CD4-positive, alpha-beta memory T cell (primary cell): ENCODE results near the gene ARL17B. TPM values are rescaled to one million over a fixed set of nuclear protein-coding genes. Genes with fewer than 3 reads are reported as not detected.
"Not testable (repeated sequence)": the region's sequence is repeated elsewhere in the genome, so short reads cannot be mapped to it uniquely, and the experiment has no call there.

Experiments used
- CTCF ChIA-PET: fragments of 350-600 bp; sonication (Branson Sonifier 250); formaldehyde crosslinking; loops from one replicate; lab custom pipeline; 2021; ENCODE audit warnings: inconsistent platforms; ENCODE audit not compliant: partially characterized antibody; lab: Charles Lee
- POLR2A ChIA-PET: fragments of 350-600 bp; sonication (Branson Sonifier 250); formaldehyde crosslinking; loops from one replicate; lab custom pipeline; 2021; ENCODE audit not compliant: partially characterized antibody; lab: Charles Lee
- DNase-seq, 5 donors: peaks; one replicate each; pipeline versions ENCODE4 v3.0.0 to v3.0.0-alpha.2; 2020 to 2022; ENCODE audit warnings: mixed read lengths in 1 of 5
- H3K27ac ChIP-seq: one replicate; pipeline ENCODE4 v1.7.0; 2013; ENCODE audit warnings: low read depth, low read length
- H3K27me3 ChIP-seq: 2 replicates; pipeline ENCODE4 v1.7.0; 2013; ENCODE audit warnings: mild to moderate bottlenecking, low read length, moderate library complexity; ENCODE audit not compliant: insufficient read depth
- H3K36me3 ChIP-seq: 2 replicates; pipeline ENCODE4 v1.7.0; 2013; ENCODE audit warnings: mild to moderate bottlenecking, low read length, moderate library complexity; ENCODE audit not compliant: insufficient read depth
- H3K4me1 ChIP-seq: 2 replicates; pipeline ENCODE4 v1.7.0; 2013; ENCODE audit warnings: mild to moderate bottlenecking, low read length, moderate library complexity; ENCODE audit not compliant: insufficient read depth
- H3K4me3 ChIP-seq, 2 donors: one replicate each; pipeline ENCODE4 v1.7.0; 2013; ENCODE audit warnings: low read length in 2 of 2, mild to moderate bottlenecking in 1 of 2
- H3K9me3 ChIP-seq, 2 donors: one replicate each; pipeline ENCODE4 v1.7.0; 2013; ENCODE audit warnings: low read length in 2 of 2, control low read depth in 1 of 2; ENCODE audit not compliant: control insufficient read depth in 1 of 2
- H3K27ac Mint-ChIP-seq, 7 donors: one replicate each; pipeline ENCODE4 v1.8.0; 2020 to 2021; ENCODE audit warnings: mixed read lengths in 7 of 7, mild to moderate bottlenecking in 6 of 7, inconsistent platforms in 3 of 7, moderate library complexity in 3 of 7
- H3K27me3 Mint-ChIP-seq, 2 donors: one replicate each; pipeline ENCODE4 v1.8.0; 2020 to 2021; ENCODE audit warnings: mixed read lengths in 2 of 2
- H3K36me3 Mint-ChIP-seq, 2 donors: one replicate each; pipeline ENCODE4 v1.8.0; 2020 to 2021; ENCODE audit warnings: mixed read lengths in 2 of 2, inconsistent platforms in 1 of 2, mild to moderate bottlenecking in 1 of 2
- H3K4me1 Mint-ChIP-seq, 4 donors: one replicate each; pipeline ENCODE4 v1.8.0; 2020 to 2021; ENCODE audit warnings: mixed read lengths in 4 of 4, mild to moderate bottlenecking in 1 of 4
- H3K4me3 Mint-ChIP-seq, 8 donors: one replicate each; pipeline ENCODE4 v1.8.0; 2020 to 2021; ENCODE audit warnings: mixed read lengths in 8 of 8, mild to moderate bottlenecking in 7 of 8, moderate library complexity in 6 of 8, inconsistent platforms in 3 of 8
- H3K9me3 Mint-ChIP-seq, 8 donors: one replicate each; pipeline ENCODE4 v1.8.0; 2020 to 2021; ENCODE audit warnings: mixed read lengths in 8 of 8, mild to moderate bottlenecking in 5 of 8, inconsistent platforms in 3 of 8, moderate library complexity in 1 of 8
- intact Hi-C: fragments of 100-400 bp; cut with micrococcal nuclease; formaldehyde crosslinking; loops from one replicate; pipeline ENCODE4 v1.15.1; 2023
- polyA plus RNA-seq, 2 donors: library from polyadenylated mRNA; unstranded; fragments of 300-500 nt; fragmentation: Illumina TruSeq; gene quantifications; one replicate each; pipeline ENCODE4 v1.2.3, GENCODE V29; 2021
- total RNA-seq, 2 experiments: library from RNA; stranded (reverse); gene quantifications; one replicate each; pipeline ENCODE4 v1.2.3, GENCODE V29; 2021

The ARL17B gene
- total and polyA plus RNA-seq, 4 experiments from 2014 or later: 31.6 to 40.2 (median 37.5) TPM

DNA sequence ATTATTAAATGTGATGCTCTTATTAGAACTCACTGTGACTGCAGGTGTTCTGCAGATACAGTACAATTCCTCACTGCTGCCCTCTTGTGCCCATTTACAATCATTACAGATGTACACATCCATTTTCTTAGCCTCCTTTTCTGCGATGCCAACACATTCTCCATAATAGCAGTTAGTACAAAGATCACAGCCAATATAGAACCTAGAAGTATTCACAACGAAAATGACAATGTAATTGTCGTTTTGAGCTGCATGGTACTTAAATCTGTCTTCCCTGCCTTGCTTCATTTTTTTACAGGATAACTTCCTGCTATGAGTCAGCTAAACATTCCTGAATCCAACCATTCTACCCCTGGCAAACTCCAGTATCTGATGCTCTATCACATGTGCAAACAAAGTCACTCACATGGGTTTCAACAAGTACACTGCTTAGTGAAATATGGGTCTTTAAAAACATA is 74.8 kb downstream of the ARL17B start:
- POLR2A ChIA-PET, H3K4me1 ChIP-seq, H3K27me3 ChIP-seq, H3K9me3 Mint-ChIP-seq, H3K36me3 ChIP-seq, H3K4me3 Mint-ChIP-seq, H3K4me3 ChIP-seq, H3K27ac ChIP-seq, H3K36me3 Mint-ChIP-seq, H3K27me3 Mint-ChIP-seq, H3K9me3 ChIP-seq, intact Hi-C loops: not testable (repeated sequence)
- DNase-seq: peak; percentile 65 to 83 (median 72)
- CTCF ChIA-PET: interaction anchor here (0.6 to 3.3 kb wide), 12 partner anchors 13 to 694 kb away, joined by 3 to 26 read pairs (median 3); no protein-coding TSS in a partner anchor
- Mint-ChIP-seq H3K4me1 (peaks cover 5 to 26% (median 20%) of the 10 kb centered on the region in 4 donors), H3K27ac (peak overlapping the region in 3 of 7 donors; percentile 0 to 77 (median 0))

GRCh38 chr17:46285500-46285899 is 76.1 kb downstream of the ARL17B start:
- H3K9me3 ChIP-seq, H3K27ac Mint-ChIP-seq, H3K9me3 Mint-ChIP-seq, POLR2A ChIA-PET, DNase-seq, H3K27me3 Mint-ChIP-seq, H3K36me3 Mint-ChIP-seq, H3K4me1 ChIP-seq, H3K27ac ChIP-seq, H3K4me3 Mint-ChIP-seq, H3K27me3 ChIP-seq, H3K36me3 ChIP-seq, intact Hi-C loops, H3K4me3 ChIP-seq: not testable (repeated sequence)
- CTCF ChIA-PET: interaction anchor here (1.2 to 3.3 kb wide), 2 partner anchors 149 to 283 kb away, joined by 3 to 26 read pairs; no protein-coding TSS in a partner anchor
- H3K4me1 Mint-ChIP-seq: peaks cover 5 to 18% (median 14%) of the 10 kb centered on the region in 4 donors

DNA sequence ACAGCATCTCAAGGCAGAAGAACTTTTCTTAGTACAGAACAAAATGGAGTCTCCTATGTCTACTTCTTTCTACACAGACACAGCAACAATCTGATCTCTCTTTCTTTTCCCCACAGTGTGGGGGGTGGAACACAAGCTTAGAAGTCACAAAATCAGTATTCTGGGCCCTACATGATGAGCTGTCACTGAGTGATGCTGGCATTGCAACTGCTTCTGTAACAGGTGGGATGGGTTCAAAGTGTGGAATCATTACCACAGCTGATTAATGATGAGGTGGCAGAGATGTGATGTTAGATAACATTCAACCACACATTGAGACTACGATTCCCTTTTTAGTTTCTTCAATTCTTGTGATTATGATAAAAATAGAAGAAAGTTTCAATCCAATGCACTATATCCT is 77.1 kb downstream of the ARL17B start:
- intact Hi-C loops, H3K36me3 ChIP-seq, H3K27me3 Mint-ChIP-seq, H3K27me3 ChIP-seq, H3K9me3 ChIP-seq, H3K27ac ChIP-seq, H3K4me3 ChIP-seq, H3K36me3 Mint-ChIP-seq, H3K4me1 ChIP-seq, POLR2A ChIA-PET, H3K9me3 Mint-ChIP-seq: not testable (repeated sequence)
- H3K4me1 Mint-ChIP-seq: peaks cover 5 to 18% (median 15%) of the 10 kb centered on the region in 4 donors
- peak overlapping the region in 3 of 7 donors; percentile 2 to 86 (median 33) for H3K27ac Mint-ChIP-seq
- peak in 3 of 5 donors; percentile 27 to 82 (median 34) for DNase-seq
- CTCF ChIA-PET: interaction anchor here (0.6 to 1.2 kb wide), 2 partner anchors 24 to 148 kb away, joined by 3 read pairs; no protein-coding TSS in a partner anchor
- H3K4me3 Mint-ChIP-seq: peak overlapping the region in 1 of 8 donors; percentile 3

- intact Hi-C loops, H3K4me1 ChIP-seq, H3K9me3 Mint-ChIP-seq, CTCF ChIA-PET, H3K27ac Mint-ChIP-seq, H3K27ac ChIP-seq, DNase-seq, POLR2A ChIA-PET, H3K27me3 ChIP-seq, H3K4me3 ChIP-seq, H3K4me3 Mint-ChIP-seq, H3K27me3 Mint-ChIP-seq, H3K36me3 ChIP-seq, H3K36me3 Mint-ChIP-seq, H3K9me3 ChIP-seq: not testable (repeated sequence)
- H3K4me1 Mint-ChIP-seq: peaks cover 5 to 18% (median 15%) of the 10 kb centered on the region in 4 donors
These were observed 78.9 kb downstream of the ARL17B start for GRCh38 chr17:46282635-46283034.

- H3K27ac Mint-ChIP-seq: peak overlapping the region in 1 of 7 donors; percentile 17
- CTCF ChIA-PET, H3K9me3 Mint-ChIP-seq, H3K27ac ChIP-seq, H3K27me3 Mint-ChIP-seq, H3K4me3 ChIP-seq, DNase-seq, POLR2A ChIA-PET, H3K4me1 ChIP-seq, H3K36me3 ChIP-seq, H3K27me3 ChIP-seq, H3K36me3 Mint-ChIP-seq, H3K4me3 Mint-ChIP-seq, intact Hi-C loops, H3K9me3 ChIP-seq: not testable (repeated sequence)
- H3K4me1 Mint-ChIP-seq: peaks cover 3 to 15% (median 10%) of the 10 kb centered on the region in 4 donors
These were observed 80.2 kb downstream of the ARL17B start for GRCh38 chr17:46281336-46281735.

DNA sequence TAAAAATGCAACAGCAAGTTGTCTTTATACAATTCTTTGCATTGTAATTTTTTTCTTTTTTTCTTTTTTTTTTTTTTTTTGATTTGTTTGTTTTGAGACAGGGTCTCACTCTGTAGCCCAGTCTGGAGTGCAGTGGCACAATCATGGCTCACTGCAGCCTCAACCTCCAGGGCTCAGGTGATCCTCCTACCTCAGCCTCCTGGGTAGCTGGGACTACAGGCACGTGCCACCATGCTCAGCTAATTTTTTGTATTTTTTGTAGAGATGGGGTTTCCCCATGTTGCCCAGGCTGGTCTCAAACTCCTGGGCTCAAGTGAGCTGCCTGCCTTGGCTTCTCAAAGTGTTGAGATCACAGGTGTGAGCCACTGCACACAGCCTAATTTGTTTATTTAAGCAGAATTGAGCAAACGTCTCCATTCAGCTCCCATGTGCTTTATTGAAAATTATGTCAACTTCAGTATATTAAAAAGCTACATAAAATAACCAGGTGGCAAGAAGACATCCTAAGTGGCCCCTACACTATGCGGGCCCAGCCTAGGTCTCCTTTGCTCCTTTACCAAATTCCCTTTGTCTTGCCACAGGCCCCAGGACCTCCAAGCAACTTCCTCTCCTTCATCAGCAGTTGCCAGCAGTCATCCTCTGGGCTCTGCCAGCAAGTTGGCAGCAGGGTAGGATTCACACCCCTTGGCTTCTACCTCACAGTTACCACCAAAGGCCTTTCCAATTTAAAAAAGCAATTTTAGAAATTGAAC is 84.7 kb downstream of the ARL17B start:
- H3K4me1 ChIP-seq, H3K9me3 Mint-ChIP-seq, H3K36me3 Mint-ChIP-seq, H3K4me3 Mint-ChIP-seq, H3K4me3 ChIP-seq, H3K36me3 ChIP-seq, H3K4me1 Mint-ChIP-seq, H3K27me3 ChIP-seq, H3K9me3 ChIP-seq, intact Hi-C loops, H3K27ac ChIP-seq, DNase-seq, H3K27me3 Mint-ChIP-seq: not testable (repeated sequence)
- POLR2A ChIA-PET: interaction anchor here (2.7 kb wide), 1 partner anchor 11 kb away, joined by 10 read pairs; no protein-coding TSS in a partner anchor
- CTCF ChIA-PET: interaction anchor here (1.1 kb wide), 1 partner anchor 274 kb away, joined by 3 read pairs; no protein-coding TSS in a partner anchor
- H3K27ac Mint-ChIP-seq: peak overlapping the region in 1 of 7 donors; percentile 45

GRCh38 chr17:46274238-46274637 is 87.3 kb downstream of the ARL17B start:
- H3K9me3 ChIP-seq: no peaks in the 10 kb centered on the region
- H3K4me1 ChIP-seq: no peaks in the 10 kb centered on the region
- no peak overlapping the region for H3K27ac ChIP-seq
- peaks cover 0 to 5% (median 0%) of the 10 kb centered on the region in 4 donors for H3K4me1 Mint-ChIP-seq
- H3K27me3 ChIP-seq: no peaks in the 10 kb centered on the region
- no peaks in the 10 kb centered on the region for H3K36me3 ChIP-seq
- CTCF ChIA-PET: interaction anchor here (0.6 to 1.5 kb wide), 2 partner anchors 13 to 14 kb away, joined by 4 read pairs; no protein-coding TSS in a partner anchor
- DNase-seq: no peak
- POLR2A ChIA-PET: no interaction called here
- H3K36me3 Mint-ChIP-seq: no peaks in the 10 kb centered on the region
- intact Hi-C loops: no loop called here
- H3K27ac Mint-ChIP-seq: no peak overlapping the region
- no peak overlapping the region for H3K4me3 ChIP-seq
- H3K9me3 Mint-ChIP-seq: no peaks in the 10 kb centered on the region
- peaks cover 3% of the 10 kb centered on the region in 2 donors for H3K27me3 Mint-ChIP-seq
- no peak overlapping the region for H3K4me3 Mint-ChIP-seq
